ENCODE measurements around the gene SCLY. TPM values are rescaled to one million over a fixed set of nuclear protein-coding genes. Genes with fewer than 3 reads are reported as not detected.

The SCLY gene
- total and polyA plus RNA-seq, 2 of the 13 experiments (the other 11 are each of a cell fraction or from before 2014, with no cell fraction given): 27.9 to 38.6 TPM

GRCh38 chr2:238140721-238141540 lies 80.1 kb downstream of the SCLY start:
- WGBS (ENCODE audit: low lambda C conversion rate): 79% methylated on average over 25 of the region's 60 CpGs
- CTCF ChIA-PET (ENCODE audit: low intra/inter-chr PET ratio, low total read pairs): no interaction called here
- Histone ChIP-seq H3K36me3 (replicated peaks in 1 of 2; ENCODE audit: control insufficient read depth in 1 of 2, insufficient read depth in 2 of 2, low read length in 2 of 2) (no peaks in the 10 kb centered on the region), H3K79me2 (ENCODE audit: insufficient read depth, low read length) (no peaks in the 10 kb centered on the region), H3K4me3 (replicated peaks in 1 of 3; ENCODE audit: insufficient read depth in 1 of 3, low read depth in 2 of 3, low read length in 3 of 3) (no peak overlapping the region), H3K9ac (ENCODE audit: insufficient read depth, low read depth, low read length) (no peak overlapping the region), H3K27me3 (ENCODE audit: control insufficient read depth in 1 of 2, insufficient read depth in 2 of 2, low read length in 2 of 2) (peaks cover 12 to 47% of the 10 kb centered on the region in 2 experiments), H3K27ac (ENCODE audit: extremely low read length, insufficient read depth, low read length) (no peak overlapping the region), H2AFZ (ENCODE audit: low read length) (no peak overlapping the region), H3K9me3 (ENCODE audit: low read length) (no peaks in the 10 kb centered on the region), H3K4me2 (ENCODE audit: low read depth, low read length) (no peak overlapping the region), H4K20me1 (ENCODE audit: insufficient read depth, low read length) (no peaks in the 10 kb centered on the region), H3K4me1 (ENCODE audit: insufficient read depth, low read length) (peaks cover 59% of the 10 kb centered on the region)
- FAIRE-seq (no peak), DNase-seq (ENCODE audit: low spot score) (no peak), ATAC-seq (no peak)
- no peak for TF ChIP-seq ZNF7 (CRISPR knock-in tag; IDR thresholded peaks at IDR 0.05)
- TF ChIP-seq BHLHE40 (IDR thresholded peaks at IDR 0.05; ENCODE audit: low read length): peak; percentile 48; the same call in 1 of the 2 replicates
- TF ChIP-seq ZNF768 (CRISPR knock-in tag; IDR thresholded peaks at IDR 0.05): no peak
- TF ChIP-seq AFF4 (CRISPR knock-in tag; IDR thresholded peaks at IDR 0.05): no peak
- peak; percentile 27 for TF ChIP-seq ZNF687 (CRISPR knock-in tag; IDR thresholded peaks at IDR 0.05)
- POLR2A ChIA-PET: no interaction called here
- no TSS peak for BruUV-seq (replicated peaks)
- intact Hi-C loops (cut with micrococcal nuclease; ENCODE audit: unreplicated experiment): no loop called here
- in situ Hi-C loops (cut with HindIII; ENCODE audit: extremely low pct_ligation_motif_present, low pct_unique_long_range_greater_than_20kb): no loop called here
